ENCODE data around the gene COL5A1.

Gene COL5A1

DNA sequence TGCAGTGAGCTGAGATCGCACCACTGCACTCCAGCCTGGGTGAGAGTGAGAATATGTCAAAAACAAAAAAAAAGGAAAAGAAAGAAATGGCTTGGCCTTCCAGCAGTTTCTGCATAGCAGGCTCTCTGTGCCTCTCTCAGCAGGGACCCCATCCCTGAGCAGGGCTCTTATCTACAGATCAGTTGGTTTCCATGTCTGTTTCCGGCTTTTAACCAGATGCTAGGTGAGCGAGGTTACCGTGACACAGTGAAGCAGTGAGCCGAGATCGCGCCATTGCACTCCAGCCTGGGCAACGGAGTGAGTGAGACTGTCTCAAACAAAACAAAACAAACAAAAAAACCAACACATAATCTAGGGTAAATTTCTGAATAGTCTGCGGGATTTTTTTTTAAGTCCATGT is 51.4 kb downstream of the COL5A1 start:
- TF ChIP-seq, protein P1, sequence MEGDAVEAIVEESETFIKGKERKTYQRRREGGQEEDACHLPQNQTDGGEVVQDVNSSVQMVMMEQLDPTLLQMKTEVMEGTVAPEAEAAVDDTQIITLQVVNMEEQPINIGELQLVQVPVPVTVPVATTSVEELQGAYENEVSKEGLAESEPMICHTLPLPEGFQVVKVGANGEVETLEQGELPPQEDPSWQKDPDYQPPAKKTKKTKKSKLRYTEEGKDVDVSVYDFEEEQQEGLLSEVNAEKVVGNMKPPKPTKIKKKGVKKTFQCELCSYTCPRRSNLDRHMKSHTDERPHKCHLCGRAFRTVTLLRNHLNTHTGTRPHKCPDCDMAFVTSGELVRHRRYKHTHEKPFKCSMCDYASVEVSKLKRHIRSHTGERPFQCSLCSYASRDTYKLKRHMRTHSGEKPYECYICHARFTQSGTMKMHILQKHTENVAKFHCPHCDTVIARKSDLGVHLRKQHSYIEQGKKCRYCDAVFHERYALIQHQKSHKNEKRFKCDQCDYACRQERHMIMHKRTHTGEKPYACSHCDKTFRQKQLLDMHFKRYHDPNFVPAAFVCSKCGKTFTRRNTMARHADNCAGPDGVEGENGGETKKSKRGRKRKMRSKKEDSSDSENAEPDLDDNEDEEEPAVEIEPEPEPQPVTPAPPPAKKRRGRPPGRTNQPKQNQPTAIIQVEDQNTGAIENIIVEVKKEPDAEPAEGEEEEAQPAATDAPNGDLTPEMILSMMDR (conservative IDR thresholded peaks at IDR 0.05; ENCODE audit: low read length): no peak
- DNase-seq (ENCODE audit: low read depth): no peak

DNA sequence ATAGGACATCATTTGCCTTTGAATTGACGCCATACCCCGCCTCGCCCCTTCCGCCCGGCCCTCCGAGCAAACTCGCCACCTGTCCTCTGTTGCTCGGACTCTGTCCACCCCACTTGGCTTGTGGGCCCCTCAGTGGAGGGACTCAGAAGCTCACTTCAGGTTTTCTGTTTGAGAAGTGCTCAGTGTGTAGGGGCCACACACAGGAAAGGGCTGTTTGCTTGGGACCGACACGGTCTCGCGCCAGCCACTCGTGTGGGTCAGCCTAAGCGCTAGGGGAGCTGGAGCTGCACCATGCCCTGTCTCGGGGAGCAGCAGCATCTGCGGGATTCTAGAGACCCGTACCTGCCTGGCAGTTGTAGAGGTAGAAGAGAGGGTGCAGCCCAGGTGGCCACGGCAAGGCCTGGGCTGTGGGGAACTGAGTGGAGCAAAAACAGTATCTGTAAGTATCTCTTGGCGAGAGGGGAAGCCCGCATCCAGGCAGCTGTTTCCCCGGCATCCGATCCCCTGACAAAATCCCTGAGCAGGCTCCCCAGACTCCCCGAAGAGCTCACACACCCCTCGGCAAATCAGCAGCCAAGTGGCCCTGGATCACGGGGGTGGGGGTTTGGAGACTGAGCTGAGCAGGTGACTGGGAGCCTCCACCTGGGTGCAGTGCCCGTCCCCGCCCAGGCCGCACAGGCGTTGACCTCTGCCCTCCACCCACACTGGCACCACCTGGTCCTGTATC is 52.2 kb downstream of the COL5A1 start:
- TF ChIP-seq, protein P1 (conservative IDR thresholded peaks at IDR 0.05; ENCODE audit: low read length): no peak
- DNase-seq (ENCODE audit: low read depth): no peak
- no peak overlapping the region for H3K4me3 ChIP-seq (ENCODE audit: low read length)

More for the DNA sequence above, 51.4 kb downstream of the COL5A1 start:
- no peak overlapping the region for H3K4me3 ChIP-seq (ENCODE audit: low read length)

- no peak for DNase-seq (ENCODE audit: low read depth)
- H3K4me3 ChIP-seq (ENCODE audit: low read length): no peak overlapping the region
- TF ChIP-seq, protein P1 (conservative IDR thresholded peaks at IDR 0.05; ENCODE audit: low read length): no peak
Measured at GRCh38 chr9:134694368-134694665, 52.7 kb downstream of the COL5A1 start.

DNA sequence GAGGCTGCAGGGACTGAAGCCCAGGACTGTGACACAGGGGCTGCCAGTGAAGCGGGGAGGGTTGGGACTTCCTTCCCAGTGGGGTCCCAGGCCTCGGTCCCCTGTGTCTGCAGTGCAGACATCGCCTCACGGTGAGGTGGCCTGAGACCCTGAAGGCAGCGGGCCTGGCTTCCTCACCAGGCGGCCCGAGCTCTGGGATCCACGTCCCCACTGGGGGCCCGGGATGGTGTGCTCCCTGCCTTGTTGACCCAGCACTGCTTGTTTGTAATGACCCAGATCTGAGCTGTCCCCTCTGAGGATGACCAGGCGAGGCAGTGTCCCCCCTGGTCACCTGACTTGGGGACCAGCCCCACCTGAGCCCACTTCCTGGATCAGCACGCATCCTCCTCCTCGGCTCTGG is 53.1 kb downstream of the COL5A1 start:
- TF ChIP-seq, protein P1 (conservative IDR thresholded peaks at IDR 0.05; ENCODE audit: low read length): no peak
- H3K4me3 ChIP-seq (ENCODE audit: low read length): no peak overlapping the region
- DNase-seq (ENCODE audit: low read depth): no peak

DNA sequence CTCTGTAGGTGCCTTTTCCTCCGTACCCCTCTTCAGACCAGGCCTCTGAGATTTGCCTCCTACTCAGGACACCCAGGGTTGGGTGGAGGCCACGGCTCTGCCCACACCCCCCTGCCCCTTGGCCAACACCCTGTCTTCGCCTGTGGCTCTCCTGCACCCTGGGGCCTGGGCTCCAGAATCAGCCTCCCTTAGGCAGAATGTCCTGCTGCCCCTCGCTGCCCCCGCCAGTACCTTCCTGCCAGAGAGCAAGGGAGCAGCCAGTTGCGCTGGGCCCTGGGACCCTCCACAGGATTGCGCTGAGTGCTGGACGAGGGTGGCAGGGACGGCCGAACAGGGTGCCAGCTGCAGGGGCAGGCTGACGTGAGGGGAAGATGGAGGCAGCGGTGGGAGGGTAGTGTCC is 53.5 kb downstream of the COL5A1 start:
- no peak for DNase-seq (ENCODE audit: low read depth)
- TF ChIP-seq, protein P1 (conservative IDR thresholded peaks at IDR 0.05; ENCODE audit: low read length): no peak
- no peak overlapping the region for H3K4me3 ChIP-seq (ENCODE audit: low read length)

DNA sequence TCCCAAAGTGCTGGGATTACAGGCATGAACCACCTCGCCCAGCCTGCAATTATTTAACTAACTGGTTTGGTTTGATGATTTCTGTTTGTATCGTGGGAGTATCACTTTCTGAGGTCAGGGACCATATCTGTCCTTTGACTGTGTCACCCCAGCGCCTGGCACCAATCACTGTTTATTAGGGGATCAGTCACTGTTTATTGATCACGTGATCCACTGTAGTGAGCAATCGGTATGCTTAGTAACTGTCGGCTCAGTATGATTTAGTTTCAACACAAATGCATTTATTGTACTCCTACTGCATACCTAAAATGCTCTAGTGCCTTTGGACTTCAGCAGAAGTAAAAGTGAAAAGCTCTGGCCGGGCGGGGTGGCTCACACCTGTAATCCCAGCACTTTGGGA is 54.8 kb downstream of the COL5A1 start:
- DNase-seq (ENCODE audit: low read depth): no peak
- no peak overlapping the region for H3K4me3 ChIP-seq (ENCODE audit: low read length)
- TF ChIP-seq, protein P1 (conservative IDR thresholded peaks at IDR 0.05; ENCODE audit: low read length): no peak

DNA sequence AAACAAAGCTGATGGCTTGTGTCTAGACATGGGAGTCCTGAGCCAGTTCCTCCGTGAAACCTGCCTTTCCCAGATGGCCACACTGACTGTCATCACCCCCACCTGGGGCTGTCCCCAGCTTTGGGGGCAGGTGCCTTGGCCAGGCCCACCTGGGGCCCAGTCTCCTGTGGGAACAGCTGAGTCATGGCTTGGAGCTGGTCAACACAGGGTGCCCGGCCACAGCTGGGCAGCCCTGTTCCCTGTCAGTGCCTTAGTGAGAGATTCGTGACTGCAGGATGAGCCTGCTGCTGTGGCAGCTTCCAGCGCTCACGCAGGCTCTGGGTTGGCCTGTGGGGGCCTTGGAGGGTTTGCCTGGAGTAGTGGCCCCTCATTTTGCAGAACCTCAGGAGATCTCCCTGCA is 56.5 kb downstream of the COL5A1 start:
- no peak overlapping the region for H3K4me3 ChIP-seq (ENCODE audit: low read length)
- TF ChIP-seq, protein P1 (conservative IDR thresholded peaks at IDR 0.05; ENCODE audit: low read length): no peak
- DNase-seq (ENCODE audit: low read depth): no peak
